ENCODE results near the gene MACF1. TPM values are rescaled to one million over a fixed set of nuclear protein-coding genes. Genes with fewer than 3 reads are reported as not detected.

MACF1 gene
- polyA plus RNA-seq, 1 of the 3 experiments (the other 2 are of a cell fraction) = 37.6 TPM

- TF ChIP-seq, protein P1, sequence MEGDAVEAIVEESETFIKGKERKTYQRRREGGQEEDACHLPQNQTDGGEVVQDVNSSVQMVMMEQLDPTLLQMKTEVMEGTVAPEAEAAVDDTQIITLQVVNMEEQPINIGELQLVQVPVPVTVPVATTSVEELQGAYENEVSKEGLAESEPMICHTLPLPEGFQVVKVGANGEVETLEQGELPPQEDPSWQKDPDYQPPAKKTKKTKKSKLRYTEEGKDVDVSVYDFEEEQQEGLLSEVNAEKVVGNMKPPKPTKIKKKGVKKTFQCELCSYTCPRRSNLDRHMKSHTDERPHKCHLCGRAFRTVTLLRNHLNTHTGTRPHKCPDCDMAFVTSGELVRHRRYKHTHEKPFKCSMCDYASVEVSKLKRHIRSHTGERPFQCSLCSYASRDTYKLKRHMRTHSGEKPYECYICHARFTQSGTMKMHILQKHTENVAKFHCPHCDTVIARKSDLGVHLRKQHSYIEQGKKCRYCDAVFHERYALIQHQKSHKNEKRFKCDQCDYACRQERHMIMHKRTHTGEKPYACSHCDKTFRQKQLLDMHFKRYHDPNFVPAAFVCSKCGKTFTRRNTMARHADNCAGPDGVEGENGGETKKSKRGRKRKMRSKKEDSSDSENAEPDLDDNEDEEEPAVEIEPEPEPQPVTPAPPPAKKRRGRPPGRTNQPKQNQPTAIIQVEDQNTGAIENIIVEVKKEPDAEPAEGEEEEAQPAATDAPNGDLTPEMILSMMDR (IDR thresholded peaks at IDR 0.05) = no peak
- TF ChIP-seq RAD21 (IDR thresholded peaks at IDR 0.05; ENCODE audit: low read length) (no peak), YY1 (IDR thresholded peaks at IDR 0.05; ENCODE audit: low read depth) (no peak), FOSL2 (IDR thresholded peaks at IDR 0.05; ENCODE audit: borderline replicate concordance, low read depth) (no peak), FOXJ3 (CRISPR knock-in tag; IDR thresholded peaks at IDR 0.05) (no peak), JUND (IDR thresholded peaks at IDR 0.05) (no peak), RXRA (IDR thresholded peaks at IDR 0.05; ENCODE audit: borderline replicate concordance, low read depth) (no peak)
Measured at GRCh38 chr1:39297551-39297950, 93.1 kb downstream of the MACF1 start (continued).

GRCh38 chr1:39301606-39302005, 97.1 kb downstream of the MACF1 start:
- Histone ChIP-seq H3K27me3 (ENCODE audit: insufficient read depth) (no peaks in the 10 kb centered on the region), H3K4me2 (no peak overlapping the region), H3K9me2 (no peaks in the 10 kb centered on the region), H3K4me1 (ENCODE audit: control insufficient read depth in 1 of 2, insufficient read depth in 2 of 2, low read depth in 1 of 2, low read length in 1 of 2) (no peaks in the 10 kb centered on the region), H3K4me3 (ENCODE audit: low read depth in 2 of 2, low read length in 1 of 2) (no peak overlapping the region), H4K20me1 (ENCODE audit: insufficient read depth) (no peaks in the 10 kb centered on the region), H3K79me2 (ENCODE audit: insufficient read depth) (peaks cover 3% of the 10 kb centered on the region; the same call in 1 of the 2 replicates), H3K36me3 (replicated peaks in 1 of 2; ENCODE audit: control insufficient read depth in 1 of 2, insufficient read depth in 2 of 2, low read length in 1 of 2) (peaks cover 54 to 72% of the 10 kb centered on the region in 2 experiments), H3K9me3 (no peaks in the 10 kb centered on the region), H2AFZ (ENCODE audit: low read depth) (no peak overlapping the region), H3K27ac (ENCODE audit: low read depth in 2 of 2, low read length in 1 of 2) (no peak overlapping the region), H3F3A (replicated peaks; ENCODE audit: insufficient read depth) (peaks cover 5% of the 10 kb centered on the region), H3K9ac (no peak overlapping the region)
- ChIA-PET CTCF (no interaction called here), POLR2A (no interaction called here)
- DNase-seq = no peak
- TF ChIP-seq, protein P2, sequence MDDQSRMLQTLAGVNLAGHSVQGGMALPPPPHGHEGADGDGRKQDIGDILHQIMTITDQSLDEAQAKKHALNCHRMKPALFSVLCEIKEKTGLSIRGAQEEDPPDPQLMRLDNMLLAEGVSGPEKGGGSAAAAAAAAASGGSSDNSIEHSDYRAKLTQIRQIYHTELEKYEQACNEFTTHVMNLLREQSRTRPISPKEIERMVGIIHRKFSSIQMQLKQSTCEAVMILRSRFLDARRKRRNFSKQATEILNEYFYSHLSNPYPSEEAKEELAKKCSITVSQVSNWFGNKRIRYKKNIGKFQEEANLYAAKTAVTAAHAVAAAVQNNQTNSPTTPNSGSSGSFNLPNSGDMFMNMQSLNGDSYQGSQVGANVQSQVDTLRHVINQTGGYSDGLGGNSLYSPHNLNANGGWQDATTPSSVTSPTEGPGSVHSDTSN (IDR thresholded peaks at IDR 0.05) = no peak
- TF ChIP-seq ELF1 (IDR thresholded peaks at IDR 0.05) (no peak), RAD21 (IDR thresholded peaks at IDR 0.05; ENCODE audit: low read length) (no peak), USF1 (IDR thresholded peaks at IDR 0.05; ENCODE audit: borderline replicate concordance, low read depth) (no peak), TEAD4 (IDR thresholded peaks at IDR 0.05; ENCODE audit: borderline replicate concordance, insufficient read depth) (no peak)
- TF ChIP-seq, protein P3, sequence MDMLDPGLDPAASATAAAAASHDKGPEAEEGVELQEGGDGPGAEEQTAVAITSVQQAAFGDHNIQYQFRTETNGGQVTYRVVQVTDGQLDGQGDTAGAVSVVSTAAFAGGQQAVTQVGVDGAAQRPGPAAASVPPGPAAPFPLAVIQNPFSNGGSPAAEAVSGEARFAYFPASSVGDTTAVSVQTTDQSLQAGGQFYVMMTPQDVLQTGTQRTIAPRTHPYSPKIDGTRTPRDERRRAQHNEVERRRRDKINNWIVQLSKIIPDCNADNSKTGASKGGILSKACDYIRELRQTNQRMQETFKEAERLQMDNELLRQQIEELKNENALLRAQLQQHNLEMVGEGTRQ (IDR thresholded peaks at IDR 0.05; ENCODE audit: borderline replicate concordance, low read depth, low read length) = no peak
- WGBS (ENCODE audit: low lambda C conversion rate) = 95% methylated on average over 5 of the region's 5 CpGs

Measured in SK-N-SH (cell line).